ENCODE measurements around the gene RECQL.

DNA sequence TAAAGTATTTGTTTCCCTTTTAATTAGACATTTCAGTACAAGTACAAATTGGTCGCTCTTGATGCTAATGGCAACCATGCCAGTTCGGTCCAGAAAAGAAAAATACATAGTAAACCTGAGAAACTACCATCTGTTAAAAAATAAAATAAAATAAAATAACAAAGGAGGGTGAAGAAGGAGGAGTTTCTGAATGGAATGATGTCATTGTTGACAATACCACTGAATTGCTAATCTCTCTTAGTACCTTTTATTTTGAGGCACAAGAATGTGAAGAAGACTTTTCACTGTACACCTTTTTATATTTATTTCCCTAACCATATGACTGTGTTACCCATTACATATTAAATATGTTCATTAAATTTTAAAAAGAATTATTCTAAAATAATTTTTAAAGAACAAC is 44.1 kb upstream of the RECQL start:
- TF ChIP-seq, protein P1, sequence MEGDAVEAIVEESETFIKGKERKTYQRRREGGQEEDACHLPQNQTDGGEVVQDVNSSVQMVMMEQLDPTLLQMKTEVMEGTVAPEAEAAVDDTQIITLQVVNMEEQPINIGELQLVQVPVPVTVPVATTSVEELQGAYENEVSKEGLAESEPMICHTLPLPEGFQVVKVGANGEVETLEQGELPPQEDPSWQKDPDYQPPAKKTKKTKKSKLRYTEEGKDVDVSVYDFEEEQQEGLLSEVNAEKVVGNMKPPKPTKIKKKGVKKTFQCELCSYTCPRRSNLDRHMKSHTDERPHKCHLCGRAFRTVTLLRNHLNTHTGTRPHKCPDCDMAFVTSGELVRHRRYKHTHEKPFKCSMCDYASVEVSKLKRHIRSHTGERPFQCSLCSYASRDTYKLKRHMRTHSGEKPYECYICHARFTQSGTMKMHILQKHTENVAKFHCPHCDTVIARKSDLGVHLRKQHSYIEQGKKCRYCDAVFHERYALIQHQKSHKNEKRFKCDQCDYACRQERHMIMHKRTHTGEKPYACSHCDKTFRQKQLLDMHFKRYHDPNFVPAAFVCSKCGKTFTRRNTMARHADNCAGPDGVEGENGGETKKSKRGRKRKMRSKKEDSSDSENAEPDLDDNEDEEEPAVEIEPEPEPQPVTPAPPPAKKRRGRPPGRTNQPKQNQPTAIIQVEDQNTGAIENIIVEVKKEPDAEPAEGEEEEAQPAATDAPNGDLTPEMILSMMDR (conservative IDR thresholded peaks at IDR 0.05; ENCODE audit: low read depth, low read length): no peak
- TF ChIP-seq EZH2phosphoT487 (IDR thresholded peaks at IDR 0.05; ENCODE audit: borderline replicate concordance, low read length) (no peak), EZH2 (IDR thresholded peaks at IDR 0.05; ENCODE audit: low read length, unreplicated experiment) (no peak)
